GM21825 (cell line): ENCODE measurements around the gene ANXA2.

Experiments
- ATAC-seq: cut with Tn5 transposase; IDR thresholded peaks from one replicate; pipeline ENCODE4 v1.9.1; 2021; ENCODE audit warnings: mild to moderate bottlenecking, moderate library complexity; ENCODE audit not compliant: unreplicated experiment

ANXA2 gene

DNA sequence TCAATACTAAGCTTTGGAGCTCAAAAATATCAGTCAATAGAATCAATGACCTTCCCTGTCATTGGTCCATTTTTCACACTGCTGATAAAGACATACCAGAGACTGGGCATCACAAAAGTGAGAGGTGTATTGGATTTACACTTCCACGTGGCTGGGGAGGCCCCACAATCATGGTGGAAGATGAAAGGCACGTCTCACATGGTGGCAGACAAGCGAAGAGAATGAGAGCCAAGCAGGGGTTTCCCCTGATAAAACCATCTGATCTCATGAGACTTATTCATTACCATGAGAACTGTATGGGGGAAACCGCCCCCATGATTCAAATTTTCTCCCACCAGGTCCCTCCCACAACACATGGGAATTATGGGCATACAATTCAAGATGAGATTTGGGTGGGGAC, 81.9 kb downstream of the ANXA2 start:
- ATAC-seq = no peak

DNA sequence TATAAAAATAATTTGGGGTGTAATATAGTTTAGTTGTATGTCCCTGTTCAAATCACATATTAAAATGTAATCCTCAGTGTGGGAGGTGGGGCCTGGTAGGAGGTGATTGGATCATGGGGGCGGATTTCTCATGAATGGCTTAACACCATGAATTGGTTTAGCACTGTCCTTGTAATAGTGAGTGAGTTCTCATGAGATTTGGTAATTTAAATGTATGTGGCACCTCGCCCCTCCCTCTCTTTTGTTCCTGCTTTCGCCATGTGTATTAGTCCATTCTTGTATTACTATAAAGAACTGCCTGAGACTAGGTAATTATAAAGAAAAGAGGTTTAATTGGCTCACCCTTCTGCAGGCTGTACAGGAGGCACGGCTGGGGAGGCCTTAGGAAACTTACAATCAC, 83.9 kb downstream of the ANXA2 start:
- ATAC-seq = no peak

DNA sequence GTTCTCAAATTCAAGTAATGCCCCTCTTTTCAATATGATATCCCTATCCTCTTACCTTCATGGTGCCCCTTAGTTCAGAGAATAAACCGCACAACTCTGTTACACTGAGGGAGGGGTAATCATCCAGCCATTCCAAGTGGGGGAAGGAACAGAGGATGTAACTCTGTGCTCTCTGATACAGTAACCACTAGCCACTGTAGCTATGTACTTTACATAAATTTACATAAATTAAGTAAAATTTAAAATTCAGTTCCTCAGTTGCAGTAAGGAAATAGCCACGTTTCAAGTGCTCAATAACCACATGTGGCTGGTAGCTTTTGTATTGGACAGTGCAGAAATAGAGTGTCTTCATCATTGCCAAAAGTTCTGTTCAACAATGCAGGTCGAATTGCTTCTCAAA, 90.8 kb downstream of the ANXA2 start:
- ATAC-seq = no peak

DNA sequence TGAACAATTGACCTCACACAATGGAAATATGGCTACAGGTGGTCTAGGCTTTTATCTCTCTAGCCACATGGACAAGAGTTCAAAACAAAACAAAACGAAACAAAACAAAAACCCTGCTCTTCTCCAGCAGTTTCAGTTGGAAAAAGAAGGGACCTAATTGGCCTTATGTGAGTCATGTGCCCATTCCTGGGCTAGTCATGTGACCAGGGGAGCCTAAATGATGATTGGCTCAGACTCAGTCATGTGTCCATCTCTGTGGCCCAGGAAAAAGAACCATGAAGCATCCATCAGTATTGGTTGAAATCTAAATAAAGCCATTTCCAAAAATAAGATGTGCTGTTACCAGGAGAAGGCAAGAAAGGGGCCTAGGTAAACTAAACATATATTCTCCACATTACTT, 96.8 kb downstream of the ANXA2 start:
- ATAC-seq = no peak

DNA sequence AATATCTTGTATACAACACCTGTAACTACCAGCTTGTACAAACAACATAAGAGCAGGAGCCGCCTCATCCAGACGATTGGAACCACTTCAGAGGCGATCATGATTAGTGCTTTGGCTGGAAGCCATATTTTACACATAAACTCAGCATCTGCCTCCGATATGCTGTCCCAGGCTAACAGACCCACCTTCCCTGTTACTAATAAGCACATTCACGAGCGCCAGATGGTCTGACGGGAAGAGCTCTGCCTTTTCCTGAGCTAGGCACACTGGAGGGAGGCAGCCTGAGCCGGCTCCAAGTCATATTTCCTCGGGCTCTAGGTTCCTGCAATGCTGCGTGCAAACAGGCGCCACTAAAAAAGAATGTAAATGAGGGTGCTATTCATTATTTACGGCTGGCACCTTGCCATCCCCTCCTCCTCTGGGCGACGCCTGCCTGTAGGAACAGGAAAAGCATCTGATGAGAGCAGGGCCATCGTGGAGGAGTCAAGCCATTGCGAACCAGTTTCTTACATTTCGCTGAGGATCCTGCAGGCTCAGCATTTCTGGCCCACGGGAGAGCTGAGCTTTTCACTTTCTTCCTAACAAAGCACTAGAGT, 98.2 kb downstream of the ANXA2 start:
- no peak for ATAC-seq
